Omental fat pad (tissue), 4 donors: Measurements from ENCODE around the gene LUZP2. TPM values are rescaled to one million over a fixed set of nuclear protein-coding genes. Genes with fewer than 3 reads are reported as not detected.

Experiments used
- ATAC-seq: fragments of 150-250 bp; one replicate; pipeline ENCODE4 v1.9.1; 2016; ENCODE audit warnings: mild to moderate bottlenecking, moderate library complexity; ENCODE audit not compliant: low FRiP score
- DNase-seq: peaks from one replicate; pipeline ENCODE4 v3.0.0-alpha.2; 2019; ENCODE audit warnings: low spot score
- CTCF ChIP-seq, 3 donors: fragments of 450-650 bp; IDR thresholded peaks; one replicate each; pipeline ENCODE4 v1.5.1; 2016 to 2017; ENCODE audit warnings: antibody characterized with exemption in 3 of 3, mild to moderate bottlenecking in 3 of 3, moderate library complexity in 2 of 3
- total RNA-seq, 4 donors: library from RNA; depleted of rRNA; stranded (reverse); fragments of >200 nt; gene quantifications; one replicate each; pipeline ENCODE4 v1.1.0, GENCODE V29; 2016

The LUZP2 gene
- total RNA-seq, 4 donors from 2014 or later: 0.63 TPM; not detected in 3

- ATAC-seq (no peak), DNase-seq (no peak)
- no peak for TF ChIP-seq CTCF (IDR thresholded peaks at IDR 0.05)
Observed at GRCh38 chr11:24794064-24794463, 297.2 kb downstream of the LUZP2 start.

GRCh38 chr11:24805671-24806070, 308.8 kb downstream of the LUZP2 start:
- DNase-seq: no peak
- no peak for ATAC-seq

GRCh38 chr11:24808173-24808572, 311.3 kb downstream of the LUZP2 start:
- ATAC-seq (no peak), DNase-seq (no peak)
- no peak for TF ChIP-seq CTCF (IDR thresholded peaks at IDR 0.05)

More at GRCh38 chr11:24805671-24806070, 308.8 kb downstream of the LUZP2 start:
- no peak for TF ChIP-seq CTCF (IDR thresholded peaks at IDR 0.05)

GRCh38 chr11:24819006-24819405, 322.2 kb downstream of the LUZP2 start:
- DNase-seq (no peak), ATAC-seq (no peak)

GRCh38 chr11:24819863-24820434, 323.1 kb downstream of the LUZP2 start:
- DNase-seq: no peak
- no peak for ATAC-seq
- no peak for TF ChIP-seq CTCF (IDR thresholded peaks at IDR 0.05)

More at GRCh38 chr11:24819006-24819405, 322.2 kb downstream of the LUZP2 start:
- TF ChIP-seq CTCF (IDR thresholded peaks at IDR 0.05): no peak

GRCh38 chr11:24820541-24820940, 323.7 kb downstream of the LUZP2 start:
- no peak for TF ChIP-seq CTCF (IDR thresholded peaks at IDR 0.05)
- ATAC-seq: no peak
- DNase-seq: no peak

GRCh38 chr11:24828938-24829605, 332.2 kb downstream of the LUZP2 start:
- no peak for TF ChIP-seq CTCF (IDR thresholded peaks at IDR 0.05)
- DNase-seq: no peak
- no peak for ATAC-seq
